ENCODE measurements around the gene ST3GAL3. TPM values are rescaled to one million over a fixed set of nuclear protein-coding genes. Genes with fewer than 3 reads are reported as not detected.

The ST3GAL3 gene
- total and polyA plus RNA-seq, 10 of the 15 experiments (the other 5 are each of a cell fraction or from before 2014, with no cell fraction given): 1.2 to 19.3 (median 11.0) TPM

- Histone ChIP-seq H3K4me1 (ENCODE audit: control insufficient read depth, insufficient read depth, low read length) (no peaks in the 10 kb centered on the region), H3K36me3 (ENCODE audit: control insufficient read depth in 2 of 2, insufficient read depth in 2 of 2, low read length in 1 of 2) (no peaks in the 10 kb centered on the region; a peak in 1 of 4 replicates), H3K9me3 (replicated peaks; ENCODE audit: control insufficient read depth, insufficient read depth, low read length) (no peaks in the 10 kb centered on the region), H3K79me2 (ENCODE audit: control insufficient read depth, insufficient read depth, low read length) (no peaks in the 10 kb centered on the region), H4K20me1 (ENCODE audit: control insufficient read depth, insufficient read depth) (no peaks in the 10 kb centered on the region), H3K9ac (ENCODE audit: control insufficient read depth, insufficient read depth, low read length) (no peak overlapping the region), H3K4me2 (ENCODE audit: control insufficient read depth, insufficient read depth) (no peak overlapping the region), H3K4me3 (no peak overlapping the region), H3K27me3 (replicated peaks in 1 of 2; ENCODE audit: control insufficient read depth in 2 of 2, insufficient read depth in 2 of 2, low read length in 1 of 2) (no peaks in the 10 kb centered on the region), H2AFZ (ENCODE audit: control insufficient read depth, low read depth, low read length) (no peak overlapping the region), H3K27ac (ENCODE audit: control insufficient read depth, insufficient read depth) (no peak overlapping the region)
- FAIRE-seq (no peak), ATAC-seq (no peak), DNase-seq (ENCODE audit: low read depth, low spot score) (no peak)
- no TSS peak for BruUV-seq (replicated peaks)
- intact Hi-C loops (cut with micrococcal nuclease; ENCODE audit: unreplicated experiment): no loop called here
- in situ Hi-C loops (cut with MboI): no loop called here
- ChIA-PET SMC1A (ENCODE audit: uncharacterized antibody, unreplicated experiment) (interaction anchor here (0.6 to 0.9 kb wide), 2 partner anchors 26 to 122 kb away, joined by 3 read pairs; no protein-coding TSS in a partner anchor), RAD21 (ENCODE audit: unreplicated experiment) (interaction anchor here (1.2 kb wide), 1 partner anchor 117 kb away, joined by 3 read pairs; no protein-coding TSS in a partner anchor), CTCF (interaction anchor here (2.7 kb wide), 1 partner anchor 117 kb away, joined by 7 read pairs; no protein-coding TSS in a partner anchor), POLR2A (no interaction called here)
- WGBS (ENCODE audit: insufficient coverage, insufficient replicate concordance, low lambda C conversion rate, missing lambda C conversion rate): 96% methylated on average over 5 of the region's 5 CpGs
- TF ChIP-seq IRF4 (IDR thresholded peaks at IDR 0.05; ENCODE audit: low read depth, low read length): no peak
- no peak for TF ChIP-seq ZNF384 (IDR thresholded peaks at IDR 0.05; ENCODE audit: borderline replicate concordance, low read depth, low read length)
- TF ChIP-seq SMC3 (IDR thresholded peaks at IDR 0.05; ENCODE audit: borderline replicate concordance, low read length): no peak
- TF ChIP-seq REST (IDR thresholded peaks at IDR 0.05; ENCODE audit: low read depth, low read length): no peak
- TF ChIP-seq ZNF592 (IDR thresholded peaks at IDR 0.05): no peak
- no peak for TF ChIP-seq NR2F1 (conservative IDR thresholded peaks at IDR 0.05)
- no peak for TF ChIP-seq ESRRA (IDR thresholded peaks at IDR 0.05; ENCODE audit: low read length)
- TF ChIP-seq MXI1 (IDR thresholded peaks at IDR 0.05; ENCODE audit: low read depth, low read length): no peak
- TF ChIP-seq FOXM1 (IDR thresholded peaks at IDR 0.05; ENCODE audit: low read depth, low read length): no peak
- no peak for TF ChIP-seq ZNF207 (IDR thresholded peaks at IDR 0.05; ENCODE audit: borderline replicate concordance)
- no peak for TF ChIP-seq BCLAF1 (IDR thresholded peaks at IDR 0.05)
- no peak for TF ChIP-seq IRF5 (IDR thresholded peaks at IDR 0.05; ENCODE audit: borderline replicate concordance)
- TF ChIP-seq RB1 (IDR thresholded peaks at IDR 0.05; ENCODE audit: borderline replicate concordance): no peak
Measured at GRCh38 chr1:43880604-43881003, 173.3 kb downstream of the ST3GAL3 start.

All from GM12878 (cell line).